Mesenchymal stem cell (in vitro differentiated cells and primary cell): ENCODE measurements around the gene DICER1.

Experiments used
- DNase-seq: peaks from one replicate; pipeline ENCODE4 v3.0.0-alpha.2; 2013
- H2AFZ ChIP-seq: one replicate; pipeline ENCODE4 v1.6.1; 2013; ENCODE audit warnings: low read depth, mild to moderate bottlenecking, control low read depth, inconsistent platforms, low read length, moderate library complexity
- H2AK5ac ChIP-seq: 2 replicates; pipeline ENCODE4 v1.6.1; 2013; ENCODE audit warnings: low read length, moderate library complexity, mild to moderate bottlenecking, inconsistent platforms; ENCODE audit not compliant: severe bottlenecking
- H2BK120ac ChIP-seq: one replicate; pipeline ENCODE4 v1.6.1; 2013; ENCODE audit warnings: low read depth, mild to moderate bottlenecking, inconsistent platforms, low read length, moderate library complexity
- H2BK12ac ChIP-seq, 2 experiments: one replicate each; pipeline ENCODE4 v1.6.1; 2013; ENCODE audit warnings: inconsistent platforms in 2 of 2, low read length in 2 of 2, mild to moderate bottlenecking in 2 of 2, moderate library complexity in 2 of 2, control low read depth in 1 of 2
- H2BK15ac ChIP-seq: one replicate; pipeline ENCODE4 v1.6.1; 2013; ENCODE audit warnings: mild to moderate bottlenecking, low read depth, inconsistent platforms; ENCODE audit not compliant: poor library complexity, severe bottlenecking
- H2BK5ac ChIP-seq: 2 replicates; pipeline ENCODE4 v1.6.1; 2013; ENCODE audit warnings: low read depth, mild to moderate bottlenecking, low read length, control low read depth, inconsistent platforms; ENCODE audit not compliant: poor library complexity, severe bottlenecking
- H3K14ac ChIP-seq, 2 experiments: one replicate each; pipeline ENCODE4 v1.6.1; 2013; ENCODE audit warnings: inconsistent platforms in 2 of 2, low read length in 2 of 2, control low read depth in 1 of 2, mild to moderate bottlenecking in 1 of 2, moderate library complexity in 1 of 2
- H3K18ac ChIP-seq, 2 experiments: one replicate each; pipeline ENCODE4 v1.6.1; 2013; ENCODE audit warnings: inconsistent platforms in 2 of 2, low read length in 2 of 2, control low read depth in 1 of 2, low read depth in 1 of 2, mild to moderate bottlenecking in 1 of 2
- H3K23ac ChIP-seq, 2 experiments: one replicate each; pipeline ENCODE4 v1.6.1; 2013; ENCODE audit warnings: inconsistent platforms in 2 of 2, low read length in 2 of 2, mild to moderate bottlenecking in 2 of 2, moderate library complexity in 2 of 2, control low read depth in 1 of 2
- H3K27ac ChIP-seq: 2 replicates; pipeline ENCODE4 v1.5.1; 2013; ENCODE audit warnings: mild to moderate bottlenecking, moderate library complexity, low read length, control low read depth, inconsistent platforms; ENCODE audit not compliant: poor library complexity, severe bottlenecking
- H3K27me3 ChIP-seq, 2 experiments: 2 replicates each; pipeline versions ENCODE4 v1.6.1 to v1.7.0; 2013; ENCODE audit warnings: low read length in 2 of 2, mild to moderate bottlenecking in 2 of 2, moderate library complexity in 2 of 2, control low read depth in 1 of 2, inconsistent platforms in 1 of 2; ENCODE audit not compliant: control insufficient read depth in 1 of 2, insufficient read depth in 1 of 2
- H3K36me3 ChIP-seq, 2 experiments: 2 replicates each; pipeline versions ENCODE4 v1.6.1 to v1.7.0; 2013; ENCODE audit warnings: low read length in 2 of 2, control low read depth in 1 of 2, inconsistent platforms in 1 of 2, low read depth in 1 of 2, mild to moderate bottlenecking in 1 of 2; ENCODE audit not compliant: insufficient read depth in 2 of 2, control insufficient read depth in 1 of 2
- H3K4ac ChIP-seq, 2 experiments: one replicate each; pipeline ENCODE4 v1.6.1; 2013; ENCODE audit warnings: inconsistent platforms in 2 of 2, low read length in 2 of 2, mild to moderate bottlenecking in 2 of 2, moderate library complexity in 2 of 2, control low read depth in 1 of 2, low read depth in 1 of 2
- H3K4me1 ChIP-seq: 2 replicates; pipeline ENCODE4 v1.6.1; 2013; ENCODE audit warnings: low read depth, low read length, control low read depth; ENCODE audit not compliant: control insufficient read depth, insufficient read depth
- H3K4me2 ChIP-seq: 2 replicates; pipeline ENCODE4 v1.6.1; 2013; ENCODE audit warnings: low read length, mild to moderate bottlenecking, inconsistent platforms; ENCODE audit not compliant: poor library complexity, severe bottlenecking
- H3K4me3 ChIP-seq, 2 experiments: 2 replicates each; pipeline versions ENCODE4 v1.5.1 to v1.7.0; 2013; ENCODE audit warnings: low read length in 2 of 2, mild to moderate bottlenecking in 2 of 2, control low read depth in 1 of 2, low read depth in 1 of 2; ENCODE audit not compliant: insufficient read depth in 1 of 2
- H3K79me1 ChIP-seq: replicated peaks from 2 replicates; pipeline ENCODE4 v1.6.1; 2013; ENCODE audit warnings: mild to moderate bottlenecking, control low read depth, low read length, inconsistent platforms; ENCODE audit not compliant: poor library complexity, severe bottlenecking
- H3K9ac ChIP-seq: 2 replicates; pipeline ENCODE4 v1.7.0; 2013; ENCODE audit warnings: mild to moderate bottlenecking, low read length, moderate library complexity
- H3K9me3 ChIP-seq: 2 replicates; pipeline ENCODE4 v1.7.0; 2013; ENCODE audit warnings: mild to moderate bottlenecking, low read length; ENCODE audit not compliant: control insufficient read depth
- H4K8ac ChIP-seq: one replicate; pipeline ENCODE4 v1.6.1; 2013; ENCODE audit warnings: inconsistent platforms, mild to moderate bottlenecking, low read length, moderate library complexity
- H4K91ac ChIP-seq: one replicate; pipeline ENCODE4 v1.6.1; 2013; ENCODE audit warnings: mild to moderate bottlenecking, low read length, inconsistent platforms
- WGBS: methylation state at CpG from one replicate; pipeline ENCODE4 v1.1.7; 2013; ENCODE audit warnings: mixed read lengths; 5-methylcytosine and 5-hydroxymethylcytosine counted together

The DICER1 gene

GRCh38 chr14:95113476-95113875, 43.9 kb downstream of the DICER1 start:
- Histone ChIP-seq H3K14ac (no peak overlapping the region), H4K8ac (no peak overlapping the region), H2BK12ac (no peak overlapping the region), H3K9ac (no peak overlapping the region), H3K36me3 (peaks cover 17 to 96% of the 10 kb centered on the region in 2 experiments), H2AFZ (no peak overlapping the region), H3K4me2 (no peak overlapping the region), H3K4ac (no peak overlapping the region), H4K91ac (no peak overlapping the region), H2BK5ac (no peak overlapping the region), H3K4me1 (peaks cover 1% of the 10 kb centered on the region), H3K79me1 (peaks cover 28% of the 10 kb centered on the region), H2BK15ac (no peak overlapping the region), H2BK120ac (no peak overlapping the region), H2AK5ac (no peak overlapping the region), H3K18ac (no peak overlapping the region), H3K4me3 (no peak overlapping the region), H3K9me3 (no peaks in the 10 kb centered on the region), H3K27ac (no peak overlapping the region), H3K23ac (no peak overlapping the region), H3K27me3 (no peaks in the 10 kb centered on the region)
- no peak for DNase-seq
- 100% methylated on average over 3 of the region's 4 CpGs for WGBS

- no peak overlapping the region for H2AK5ac ChIP-seq
- H4K91ac ChIP-seq = no peak overlapping the region
- no peak overlapping the region for H2BK5ac ChIP-seq
- no peak overlapping the region for H2AFZ ChIP-seq
- H3K23ac ChIP-seq = no peak overlapping the region
- H3K9me3 ChIP-seq = no peaks in the 10 kb centered on the region
- H2BK120ac ChIP-seq = no peak overlapping the region
- peaks cover 1% of the 10 kb centered on the region for H3K4me1 ChIP-seq
- H3K36me3 ChIP-seq = peaks cover 18 to 96% of the 10 kb centered on the region in 2 experiments
- H3K4me2 ChIP-seq = no peak overlapping the region
- H3K4me3 ChIP-seq = no peak overlapping the region
- no peak overlapping the region for H3K9ac ChIP-seq
- WGBS = 99% methylated on average over 1 of the region's 2 CpGs
- DNase-seq = no peak
- no peaks in the 10 kb centered on the region for H3K27me3 ChIP-seq
- no peak overlapping the region for H3K4ac ChIP-seq
- no peak overlapping the region for H3K27ac ChIP-seq
- peaks cover 19% of the 10 kb centered on the region for H3K79me1 ChIP-seq
- H2BK15ac ChIP-seq = no peak overlapping the region
- H4K8ac ChIP-seq = no peak overlapping the region
- no peak overlapping the region for H3K18ac ChIP-seq
- no peak overlapping the region for H2BK12ac ChIP-seq
- H3K14ac ChIP-seq = no peak overlapping the region
Observed at GRCh38 chr14:95111507-95112164, 45.7 kb downstream of the DICER1 start.

DNA sequence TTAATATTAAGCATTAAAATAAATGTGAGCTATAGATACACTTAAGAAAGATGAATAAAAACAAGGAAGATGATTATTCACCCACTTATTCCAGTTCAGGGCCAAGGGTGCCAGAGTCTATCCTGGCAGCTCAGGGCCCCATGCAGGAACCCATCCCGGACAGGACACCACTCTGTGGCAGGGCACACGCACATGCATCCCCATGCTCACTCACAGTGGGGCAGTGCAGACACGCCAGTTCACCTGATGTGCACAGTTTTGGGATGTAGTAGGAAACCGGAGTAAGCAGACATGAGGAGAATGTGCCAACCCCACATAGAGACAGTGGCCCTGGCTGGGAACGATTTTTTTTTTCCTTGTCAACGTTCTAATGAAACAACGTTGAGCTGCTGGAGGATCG, 47.2 kb downstream of the DICER1 start:
- no peak overlapping the region for H2BK15ac ChIP-seq
- H2BK12ac ChIP-seq = no peak overlapping the region
- H3K79me1 ChIP-seq = peaks cover 18% of the 10 kb centered on the region
- no peaks in the 10 kb centered on the region for H3K27me3 ChIP-seq
- no peak overlapping the region for H3K4me2 ChIP-seq
- no peak overlapping the region for H3K18ac ChIP-seq
- H2BK5ac ChIP-seq = no peak overlapping the region
- no peak overlapping the region for H3K4ac ChIP-seq
- no peak overlapping the region for H4K8ac ChIP-seq
- H3K9ac ChIP-seq = no peak overlapping the region
- no peak overlapping the region for H2BK120ac ChIP-seq
- H3K9me3 ChIP-seq = no peaks in the 10 kb centered on the region
- 97% methylated on average over 6 of the region's 8 CpGs for WGBS
- H3K14ac ChIP-seq = no peak overlapping the region
- H3K4me1 ChIP-seq = peaks cover 1% of the 10 kb centered on the region
- no peak overlapping the region for H3K27ac ChIP-seq
- H3K4me3 ChIP-seq = no peak overlapping the region
- H3K36me3 ChIP-seq = peaks cover 18 to 94% of the 10 kb centered on the region in 2 experiments
- no peak for DNase-seq
- H2AK5ac ChIP-seq = no peak overlapping the region
- H2AFZ ChIP-seq = no peak overlapping the region
- no peak overlapping the region for H3K23ac ChIP-seq
- no peak overlapping the region for H4K91ac ChIP-seq

DNA sequence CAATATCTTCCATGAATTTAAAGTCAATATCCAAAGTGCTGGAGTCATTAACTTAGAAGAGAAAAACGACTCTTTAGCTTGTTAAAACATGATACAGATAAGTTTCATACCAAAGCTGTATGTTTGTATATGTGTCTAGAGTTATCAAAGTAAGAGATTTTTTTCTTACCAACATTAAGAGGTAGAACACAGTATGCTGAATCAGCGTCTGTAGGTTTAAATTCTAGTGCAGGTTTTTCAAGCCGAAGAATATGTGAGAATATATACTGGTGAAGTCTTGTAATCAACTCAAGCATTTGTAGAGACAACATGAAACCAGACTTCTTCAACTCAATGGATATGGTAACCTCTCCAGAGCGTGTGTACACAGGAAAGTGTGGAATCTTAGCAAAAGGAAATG, 49.6 kb downstream of the DICER1 start:
- H3K36me3 ChIP-seq = peaks cover 22 to 97% of the 10 kb centered on the region in 2 experiments

More for the DNA sequence above, 49.6 kb downstream of the DICER1 start:
- Histone ChIP-seq H3K4ac (no peak overlapping the region), H3K4me2 (no peak overlapping the region), H2BK12ac (no peak overlapping the region), H4K91ac (no peak overlapping the region), H3K18ac (no peak overlapping the region), H2BK15ac (no peak overlapping the region), H2AK5ac (no peak overlapping the region), H3K23ac (no peak overlapping the region), H3K14ac (no peak overlapping the region), H3K4me3 (no peak overlapping the region), H4K8ac (no peak overlapping the region), H2AFZ (no peak overlapping the region), H2BK5ac (no peak overlapping the region), H3K9ac (no peak overlapping the region), H3K9me3 (no peaks in the 10 kb centered on the region), H3K4me1 (peaks cover 3% of the 10 kb centered on the region), H3K27me3 (no peaks in the 10 kb centered on the region), H2BK120ac (no peak overlapping the region), H3K27ac (no peak overlapping the region), H3K79me1 (peaks cover 17% of the 10 kb centered on the region)
- WGBS = 100% methylated on average over 1 of the region's 4 CpGs
- DNase-seq = no peak
